Duodenal mucosa (tissue), 2 donors: ENCODE data around the gene GPR152.

Experiments used
- H3K27ac ChIP-seq: one replicate; pipeline ENCODE4 v1.7.0; 2013; ENCODE audit warnings: low read depth, low read length
- H3K27me3 ChIP-seq, 2 donors: one replicate each; pipeline ENCODE4 v1.7.0; 2013; ENCODE audit warnings: low read length in 2 of 2, control low read depth in 1 of 2; ENCODE audit not compliant: insufficient read depth in 2 of 2, control insufficient read depth in 1 of 2
- H3K36me3 ChIP-seq, 2 donors: one replicate each; pipeline ENCODE4 v1.7.0; 2013; ENCODE audit warnings: low read length in 2 of 2, control low read depth in 1 of 2; ENCODE audit not compliant: insufficient read depth in 2 of 2, control insufficient read depth in 1 of 2
- H3K4me1 ChIP-seq, 2 donors: one replicate each; pipeline ENCODE4 v1.7.0; 2013; ENCODE audit warnings: low read length in 2 of 2, control low read depth in 1 of 2; ENCODE audit not compliant: insufficient read depth in 2 of 2, control insufficient read depth in 1 of 2
- H3K4me3 ChIP-seq, 2 donors: one replicate each; pipeline ENCODE4 v1.7.0; 2013; ENCODE audit warnings: low read length in 2 of 2, low read depth in 1 of 2
- H3K9ac ChIP-seq, 2 donors: one replicate each; pipeline ENCODE4 v1.7.0; 2013; ENCODE audit warnings: low read length in 2 of 2, low read depth in 1 of 2
- H3K9me3 ChIP-seq, 2 donors: one replicate each; pipeline ENCODE4 v1.7.0; 2013; ENCODE audit warnings: low read length in 2 of 2, control low read depth in 1 of 2; ENCODE audit not compliant: control insufficient read depth in 1 of 2

The GPR152 gene

GRCh38 chr11:67451658-67451976, 912 bp downstream of the GPR152 start:
- Histone ChIP-seq H3K9ac (no peak overlapping the region), H3K4me1 (peaks cover 0 to 18% of the 10 kb centered on the region in 2 donors), H3K36me3 (no peaks in the 10 kb centered on the region), H3K27me3 (no peaks in the 10 kb centered on the region), H3K27ac (no peak overlapping the region), H3K4me3 (no peak overlapping the region), H3K9me3 (no peaks in the 10 kb centered on the region)

- Histone ChIP-seq H3K27ac (no peak overlapping the region), H3K36me3 (no peaks in the 10 kb centered on the region), H3K4me1 (peaks cover 0 to 18% of the 10 kb centered on the region in 2 donors), H3K9me3 (no peaks in the 10 kb centered on the region), H3K9ac (no peak overlapping the region), H3K27me3 (no peaks in the 10 kb centered on the region), H3K4me3 (no peak overlapping the region)
Observed at GRCh38 chr11:67450796-67451657, 1.5 kb downstream of the GPR152 start.

- Histone ChIP-seq H3K27ac (no peak overlapping the region), H3K4me1 (peaks cover 8 to 27% of the 10 kb centered on the region in 2 donors)
Observed at GRCh38 chr11:67449116-67449844, 3.2 kb downstream of the GPR152 start.

GRCh38 chr11:67448220-67448609, 4.3 kb downstream of the GPR152 start:
- Histone ChIP-seq H3K4me1 (peaks cover 8 to 31% of the 10 kb centered on the region in 2 donors), H3K36me3 (no peaks in the 10 kb centered on the region), H3K27me3 (no peaks in the 10 kb centered on the region), H3K4me3 (no peak overlapping the region), H3K9me3 (no peaks in the 10 kb centered on the region), H3K9ac (peak overlapping the region in 1 of 2 donors; percentile 25), H3K27ac (no peak overlapping the region)

More at GRCh38 chr11:67449116-67449844, 3.2 kb downstream of the GPR152 start:
- H3K36me3 ChIP-seq: no peaks in the 10 kb centered on the region
- H3K4me3 ChIP-seq: no peak overlapping the region
- H3K27me3 ChIP-seq: no peaks in the 10 kb centered on the region
- no peak overlapping the region for H3K9ac ChIP-seq
- H3K9me3 ChIP-seq: no peaks in the 10 kb centered on the region

- no peaks in the 10 kb centered on the region for H3K9me3 ChIP-seq
- no peaks in the 10 kb centered on the region for H3K27me3 ChIP-seq
- H3K36me3 ChIP-seq: peaks cover 4 to 11% of the 10 kb centered on the region in 2 donors
- H3K4me3 ChIP-seq: no peak overlapping the region
- peaks cover 16 to 37% of the 10 kb centered on the region in 2 donors for H3K4me1 ChIP-seq
- no peak overlapping the region for H3K27ac ChIP-seq
- no peak overlapping the region for H3K9ac ChIP-seq
Observed at GRCh38 chr11:67445515-67445914, 7.0 kb downstream of the GPR152 start.

- H3K9ac ChIP-seq: peak overlapping the region; percentile 74 to 92
- H3K27ac ChIP-seq: peak overlapping the region; percentile 84
- H3K36me3 ChIP-seq: peaks cover 4 to 26% of the 10 kb centered on the region in 2 donors
- H3K27me3 ChIP-seq: no peaks in the 10 kb centered on the region
- H3K4me3 ChIP-seq: peak overlapping the region; percentile 79 to 85
- H3K4me1 ChIP-seq: peaks cover 21 to 34% of the 10 kb centered on the region in 2 donors
- H3K9me3 ChIP-seq: no peaks in the 10 kb centered on the region
Observed at GRCh38 chr11:67442504-67443404, 9.8 kb downstream of the GPR152 start.

- H3K4me1 ChIP-seq: peaks cover 21 to 33% of the 10 kb centered on the region in 2 donors
- no peaks in the 10 kb centered on the region for H3K27me3 ChIP-seq
- H3K9me3 ChIP-seq: no peaks in the 10 kb centered on the region
- H3K27ac ChIP-seq: no peak overlapping the region
- peaks cover 4 to 32% of the 10 kb centered on the region in 2 donors for H3K36me3 ChIP-seq
- peak overlapping the region; percentile 79 to 85 for H3K4me3 ChIP-seq
- H3K9ac ChIP-seq: peak overlapping the region; percentile 74 to 92
Observed at GRCh38 chr11:67441731-67442351, 10.7 kb downstream of the GPR152 start.

GRCh38 chr11:67441098-67441563, 11.4 kb downstream of the GPR152 start:
- Histone ChIP-seq H3K9me3 (no peaks in the 10 kb centered on the region), H3K36me3 (peaks cover 4 to 32% of the 10 kb centered on the region in 2 donors), H3K4me3 (no peak overlapping the region), H3K9ac (no peak overlapping the region), H3K4me1 (peaks cover 21 to 38% of the 10 kb centered on the region in 2 donors), H3K27me3 (no peaks in the 10 kb centered on the region), H3K27ac (no peak overlapping the region)

GRCh38 chr11:67440229-67441097, 12.1 kb downstream of the GPR152 start:
- H3K27me3 ChIP-seq: no peaks in the 10 kb centered on the region
- H3K36me3 ChIP-seq: peaks cover 6 to 37% of the 10 kb centered on the region in 2 donors
- H3K4me1 ChIP-seq: peaks cover 21 to 44% of the 10 kb centered on the region in 2 donors
- H3K9ac ChIP-seq: no peak overlapping the region
- no peaks in the 10 kb centered on the region for H3K9me3 ChIP-seq
- H3K27ac ChIP-seq: no peak overlapping the region
- H3K4me3 ChIP-seq: no peak overlapping the region
